Stimulated activated CD4-positive, alpha-beta T cell treated with anti-CD3 and anti-CD28 coated beads, Interleukin-4, amount 100 ng/mL, for 48 hours (primary cell): ENCODE data around the gene SAFB.
"Not testable (repeated sequence)": the region's sequence is repeated elsewhere in the genome, so short reads cannot be mapped to it uniquely, and the experiment has no call there.

ENCODE experiments used
- DNase-seq, 2 donors: peaks; one replicate each; pipeline ENCODE4 v3.0.0-alpha.2; 2020; ENCODE audit warnings: low read depth in 2 of 2

SAFB gene

DNA sequence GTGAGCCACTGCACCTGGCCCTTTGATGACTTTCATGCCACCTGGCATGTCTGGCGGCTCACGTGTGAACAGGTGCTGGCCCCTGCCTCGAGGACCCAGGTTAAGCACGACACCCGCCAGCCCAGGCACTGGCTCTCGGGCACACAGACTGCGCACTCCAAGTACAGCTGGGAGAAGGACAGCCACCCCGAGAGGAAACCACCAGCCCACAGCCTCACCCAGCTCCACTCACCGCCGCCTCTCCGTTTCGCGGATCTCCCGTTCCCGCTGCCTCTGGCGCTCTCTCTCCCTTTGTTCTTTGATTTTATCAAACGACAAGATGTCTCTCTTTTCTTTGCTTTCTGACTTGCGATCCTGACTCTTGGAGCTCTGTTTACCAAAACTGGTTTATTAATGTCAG, 27.8 kb upstream of the SAFB start:
- DNase-seq: no peak

DNA sequence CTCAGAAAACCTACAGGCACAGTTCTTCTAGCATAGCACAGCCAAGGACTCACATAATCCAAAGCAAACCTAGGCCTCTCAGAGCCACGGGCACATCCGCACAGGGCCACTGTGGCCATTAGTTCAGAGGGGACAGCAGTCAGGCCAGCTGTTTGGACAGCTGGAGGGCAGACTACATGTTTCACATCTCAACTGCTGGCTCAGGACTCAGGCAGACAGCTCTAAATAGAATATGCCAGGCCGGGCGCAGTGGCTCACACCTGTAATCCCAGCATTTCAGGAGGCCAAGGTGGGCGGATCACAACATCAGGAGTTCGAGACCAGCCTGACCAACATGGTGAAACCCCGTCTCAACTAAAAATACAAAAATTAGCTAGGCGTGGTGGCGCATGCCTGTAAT, 27.1 kb upstream of the SAFB start:
- no peak for DNase-seq

DNA sequence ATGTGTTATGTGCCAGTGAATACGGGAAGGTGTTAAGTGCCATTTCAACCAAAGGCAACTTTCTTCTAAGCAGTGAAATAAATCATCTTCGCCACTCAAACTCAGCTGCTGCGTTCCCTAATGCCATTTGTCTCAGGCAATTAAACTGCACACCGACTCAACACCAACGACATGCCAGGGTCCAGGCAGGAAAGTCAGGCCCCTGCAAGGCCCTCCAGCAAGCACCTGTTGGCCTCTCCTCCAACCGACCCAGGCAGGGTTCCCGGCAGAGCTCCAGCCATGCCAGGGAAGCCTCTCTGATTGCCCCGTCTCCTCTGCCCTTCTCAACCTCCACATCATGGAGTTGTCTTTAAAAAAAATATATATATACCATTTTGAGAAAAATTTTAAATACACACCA, 22.1 kb upstream of the SAFB start:
- no peak for DNase-seq

DNA sequence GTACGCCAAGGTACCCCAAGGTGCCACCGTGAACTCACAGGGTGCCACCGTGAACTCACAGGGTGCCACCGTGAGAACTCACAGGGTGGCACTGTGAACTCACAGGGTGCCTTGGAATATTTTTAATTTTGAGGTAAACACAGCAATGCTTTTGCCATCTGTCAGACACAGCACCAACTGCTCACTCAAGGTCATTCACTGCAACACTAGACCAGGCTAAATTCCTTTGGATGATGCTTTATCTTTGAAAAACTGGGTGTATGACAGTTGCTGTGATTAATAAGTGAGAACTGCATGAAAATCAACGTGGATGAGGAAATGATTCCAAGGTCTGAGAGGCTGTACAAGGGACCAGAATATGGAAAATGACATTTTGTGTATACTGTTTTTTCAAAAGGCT, 19.3 kb upstream of the SAFB start:
- DNase-seq: no peak

DNA sequence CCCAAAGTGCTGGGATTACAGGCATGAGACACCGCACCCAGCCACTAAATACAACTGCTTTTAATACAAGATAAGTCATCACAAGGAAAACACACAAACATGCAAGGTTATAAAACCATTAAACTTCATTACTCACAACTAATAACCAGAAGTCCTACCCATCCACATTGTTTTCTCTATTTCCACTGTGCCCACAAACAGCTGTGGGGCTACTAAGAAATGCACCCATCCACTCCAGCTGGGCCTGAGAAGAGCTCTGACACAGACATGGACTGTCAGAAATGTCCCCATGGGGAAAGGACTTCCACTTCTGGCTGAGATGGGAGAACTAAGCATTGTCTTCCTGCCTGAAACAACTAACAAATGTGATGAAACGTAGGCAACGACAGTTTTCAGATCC, 17.5 kb upstream of the SAFB start:
- no peak for DNase-seq

DNA sequence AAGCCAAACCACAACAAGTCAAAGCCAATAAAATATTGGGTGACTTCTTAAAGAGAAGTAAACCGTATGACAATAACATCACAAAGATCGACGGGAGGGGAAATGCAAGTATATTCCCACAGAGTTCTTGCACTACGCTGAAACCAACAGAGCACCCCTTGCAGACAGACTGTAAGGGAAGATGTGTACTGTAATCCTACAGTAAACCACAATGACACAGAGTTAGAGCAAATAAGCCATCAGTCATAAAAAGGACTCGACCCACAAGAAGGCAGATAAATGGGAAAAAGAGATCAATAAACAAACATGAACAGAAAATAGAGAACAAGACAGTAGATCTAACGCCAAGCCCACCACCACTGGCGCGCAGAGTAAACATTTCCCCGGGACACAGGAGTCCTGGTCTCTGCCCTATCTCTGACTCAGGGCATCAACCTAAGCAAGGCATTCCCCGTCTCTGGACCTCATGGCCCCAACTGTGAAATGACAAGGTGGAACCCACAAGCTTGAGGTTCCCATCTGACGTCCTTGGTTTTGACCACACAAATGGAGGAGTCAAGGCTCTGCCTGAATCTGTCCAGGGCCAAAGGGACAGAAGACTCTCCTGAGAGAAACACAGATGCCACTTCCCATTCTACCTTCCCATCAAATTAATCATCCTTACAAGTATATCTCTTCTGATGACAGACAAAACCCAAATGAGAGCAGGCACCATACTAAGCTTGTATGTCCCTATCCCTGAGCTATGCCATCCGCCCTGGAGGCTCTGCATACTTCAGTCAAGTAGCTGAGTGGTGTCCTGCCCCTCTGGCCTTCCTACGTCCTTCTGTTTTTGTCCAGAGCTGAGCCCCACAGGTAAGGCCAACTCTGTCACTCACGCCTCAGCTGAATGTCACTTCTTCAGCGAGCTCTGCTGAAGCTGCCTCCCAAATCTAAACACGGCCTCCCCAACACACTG, 15.3 kb upstream of the SAFB start:
- DNase-seq: no peak

DNA sequence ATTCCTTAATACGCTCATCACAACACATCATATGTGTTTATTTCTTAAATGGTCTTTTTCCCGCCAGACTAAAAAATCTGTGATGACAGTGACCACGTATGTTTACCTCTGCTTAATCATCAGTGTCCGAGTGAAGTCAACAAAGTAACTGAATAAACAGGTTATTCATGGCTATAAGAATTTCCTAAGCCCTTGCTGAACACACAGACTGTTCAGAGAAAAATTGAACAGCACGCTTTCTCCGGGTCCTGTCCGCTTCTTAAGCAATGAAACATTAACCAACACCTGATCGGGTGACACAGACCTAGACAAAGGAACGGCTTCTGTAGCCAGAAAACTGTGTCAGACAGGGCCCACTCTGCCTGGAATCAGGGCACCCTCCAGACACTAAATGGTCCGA, 14.6 kb upstream of the SAFB start:
- no peak for DNase-seq

DNA sequence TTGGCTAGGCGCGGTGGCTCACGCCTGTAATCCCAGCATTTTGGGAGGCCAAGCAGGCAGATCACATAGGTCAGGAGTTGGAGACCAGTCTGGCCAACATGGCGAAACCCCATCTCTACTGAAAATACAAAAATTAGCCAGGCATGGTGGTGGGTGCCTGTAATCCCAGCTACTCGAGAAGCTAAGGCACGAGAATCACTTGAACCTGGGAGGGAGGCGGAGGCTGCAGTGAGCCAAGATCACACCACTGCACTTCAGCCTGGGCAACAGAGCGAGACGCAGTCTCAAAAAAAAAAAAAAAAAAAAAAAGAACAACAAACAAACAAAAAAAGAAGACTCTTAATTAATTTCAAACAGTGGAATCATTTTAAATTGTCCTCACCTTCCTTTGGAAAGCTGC, 14.1 kb upstream of the SAFB start:
- not testable (repeated sequence) for DNase-seq

DNA sequence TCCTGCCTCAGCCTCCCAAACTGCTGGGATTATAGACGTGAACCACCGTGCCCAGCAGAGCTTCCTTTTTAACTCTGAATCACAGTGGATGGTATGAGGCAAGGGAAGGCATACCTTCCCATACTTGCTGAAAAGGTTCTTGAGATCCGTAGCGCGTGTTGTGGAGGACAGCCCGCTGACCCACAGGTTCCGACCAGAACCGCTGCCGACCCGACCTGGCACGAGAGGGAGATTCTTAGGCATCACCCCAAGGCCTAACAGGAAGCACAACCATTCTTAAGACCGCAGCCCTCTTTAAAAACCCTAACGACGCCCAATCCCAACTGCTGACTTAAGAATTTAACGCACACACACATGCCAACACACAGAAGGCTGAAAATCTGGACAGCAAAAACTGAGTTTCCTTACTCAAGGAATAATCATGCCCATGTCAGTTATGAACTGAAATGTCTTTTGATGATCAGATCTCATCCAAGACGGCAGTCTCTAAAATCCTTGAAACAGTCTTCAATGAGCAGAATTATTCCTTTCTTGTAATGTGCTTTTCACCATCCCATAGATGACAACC, 12.9 kb upstream of the SAFB start:
- no peak for DNase-seq

DNA sequence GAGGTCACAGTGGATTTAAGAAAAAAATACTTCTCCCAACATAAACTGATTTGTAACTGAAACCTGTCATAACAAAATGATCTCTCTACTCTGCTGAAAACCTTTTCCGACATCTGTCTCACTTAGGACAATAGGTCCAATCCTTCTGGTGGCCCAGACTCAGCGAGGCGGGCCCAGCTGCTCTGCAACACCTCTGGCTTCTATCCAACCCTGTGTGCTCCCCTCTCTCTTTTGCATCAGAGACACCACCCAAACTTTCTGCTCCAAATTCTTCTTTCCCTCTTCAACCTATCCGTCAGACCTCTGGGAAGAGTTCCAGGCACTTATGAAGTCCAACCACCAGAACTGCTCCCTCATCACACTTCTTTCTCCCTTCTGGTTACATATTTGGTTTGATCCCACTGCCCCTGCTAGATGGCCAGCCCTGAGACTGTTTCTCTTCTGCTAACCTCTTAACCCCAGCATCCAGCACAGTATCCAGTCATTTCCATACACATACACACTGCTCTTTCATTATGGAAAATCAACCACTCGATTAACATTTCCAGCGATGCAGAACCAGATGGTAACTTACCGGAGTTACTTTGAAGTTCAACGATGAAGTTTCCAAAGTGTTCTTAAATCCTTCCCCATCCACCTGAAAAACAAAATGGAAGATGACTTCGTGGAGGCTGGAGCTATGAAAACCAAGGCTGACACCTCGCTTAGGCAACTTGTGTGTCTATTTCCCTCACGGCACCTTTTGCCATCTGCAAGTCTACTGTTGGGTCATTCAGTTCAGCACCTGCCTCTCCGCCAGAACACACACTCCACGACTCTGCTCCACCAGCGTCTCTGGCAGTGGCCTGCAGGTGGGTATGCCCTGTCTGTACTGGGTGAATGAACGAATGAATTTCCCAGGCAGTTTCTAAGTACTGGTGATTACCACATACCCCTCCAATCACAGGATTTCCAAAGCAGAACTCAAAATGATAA, 9.7 kb upstream of the SAFB start:
- DNase-seq: no peak

DNA sequence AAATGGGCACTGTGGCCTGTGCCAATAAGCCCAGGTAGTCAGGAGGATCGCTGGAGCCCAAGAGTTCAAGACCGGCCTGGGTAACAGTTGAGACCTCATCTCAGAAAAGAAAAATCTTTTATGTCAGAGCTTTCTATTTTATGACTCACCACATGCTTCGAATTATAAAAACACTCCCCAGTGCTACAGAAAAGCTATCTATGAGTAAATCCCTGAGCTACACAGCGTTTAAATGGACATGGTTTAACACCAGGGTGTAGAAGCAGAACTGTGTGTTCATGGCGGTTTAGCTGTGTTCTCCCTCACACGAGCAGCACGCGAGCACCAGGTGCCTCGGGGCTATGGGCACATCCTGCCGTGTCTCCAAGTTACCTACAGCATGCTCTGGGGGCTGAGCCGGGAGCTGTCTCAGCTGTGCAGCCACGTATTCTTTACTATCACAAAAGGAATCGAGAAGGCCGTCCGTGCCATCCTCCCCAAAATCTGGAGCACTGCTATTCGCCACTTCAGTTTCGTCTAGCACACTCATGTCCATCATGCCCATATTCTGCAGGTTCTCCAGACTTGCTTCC, 7.0 kb upstream of the SAFB start:
- DNase-seq: no peak

DNA sequence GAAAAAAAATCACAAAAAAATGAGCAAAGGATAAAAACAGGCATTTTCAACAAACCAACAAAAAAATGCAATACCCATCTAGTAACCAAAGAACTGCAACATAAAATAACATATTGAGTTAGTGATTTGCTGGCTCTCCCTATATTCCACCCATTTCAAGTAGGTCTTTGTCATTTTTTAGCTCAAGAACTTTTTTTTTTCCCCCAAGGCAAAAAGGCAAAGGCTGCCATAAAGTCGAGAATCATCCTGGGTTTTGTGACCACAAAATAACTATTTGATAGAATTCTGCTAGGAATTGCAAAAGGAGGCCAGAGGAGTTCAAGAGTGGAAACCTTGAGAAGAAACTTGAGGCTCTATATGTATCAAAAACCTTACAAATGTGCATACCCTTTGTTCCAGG, 5.8 kb upstream of the SAFB start:
- DNase-seq: no peak

DNA sequence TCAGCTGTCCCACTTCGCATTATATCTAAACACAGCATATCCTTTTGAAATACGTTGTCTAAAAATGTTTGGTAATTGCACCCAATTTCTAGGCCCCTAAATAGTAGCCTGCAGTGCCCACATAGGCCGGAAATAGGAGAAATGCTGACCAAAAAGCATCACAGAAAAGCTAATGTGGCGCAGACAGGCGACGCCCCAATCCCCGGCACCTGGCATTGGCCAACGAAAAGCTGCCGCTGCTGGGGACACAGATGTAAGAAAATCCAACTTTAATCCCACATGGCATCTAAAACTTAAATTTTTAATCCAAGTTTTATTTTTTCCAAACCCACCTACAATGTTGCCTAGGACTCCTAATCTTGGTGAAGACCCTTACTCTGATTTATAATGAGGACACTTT, 4.3 kb upstream of the SAFB start:
- no peak for DNase-seq

DNA sequence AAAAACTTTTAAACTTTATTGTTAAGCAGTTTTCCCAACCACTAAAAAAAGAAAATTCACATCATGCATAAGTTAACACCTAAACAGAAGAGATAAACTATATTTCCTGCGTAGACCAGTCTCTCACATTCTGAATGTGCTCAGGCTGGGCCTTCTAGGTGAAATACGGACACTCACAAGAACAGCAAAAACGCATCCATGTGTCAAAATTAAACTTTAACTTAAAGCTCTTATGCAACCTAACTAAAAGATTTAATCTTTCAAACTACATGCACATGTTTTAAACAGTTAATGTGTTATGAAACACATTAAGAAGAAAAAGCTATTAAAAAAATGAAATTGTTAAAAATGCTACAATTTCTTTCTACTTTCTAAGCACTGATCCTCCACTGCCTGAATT, 2.9 kb upstream of the SAFB start:
- no peak for DNase-seq

DNA sequence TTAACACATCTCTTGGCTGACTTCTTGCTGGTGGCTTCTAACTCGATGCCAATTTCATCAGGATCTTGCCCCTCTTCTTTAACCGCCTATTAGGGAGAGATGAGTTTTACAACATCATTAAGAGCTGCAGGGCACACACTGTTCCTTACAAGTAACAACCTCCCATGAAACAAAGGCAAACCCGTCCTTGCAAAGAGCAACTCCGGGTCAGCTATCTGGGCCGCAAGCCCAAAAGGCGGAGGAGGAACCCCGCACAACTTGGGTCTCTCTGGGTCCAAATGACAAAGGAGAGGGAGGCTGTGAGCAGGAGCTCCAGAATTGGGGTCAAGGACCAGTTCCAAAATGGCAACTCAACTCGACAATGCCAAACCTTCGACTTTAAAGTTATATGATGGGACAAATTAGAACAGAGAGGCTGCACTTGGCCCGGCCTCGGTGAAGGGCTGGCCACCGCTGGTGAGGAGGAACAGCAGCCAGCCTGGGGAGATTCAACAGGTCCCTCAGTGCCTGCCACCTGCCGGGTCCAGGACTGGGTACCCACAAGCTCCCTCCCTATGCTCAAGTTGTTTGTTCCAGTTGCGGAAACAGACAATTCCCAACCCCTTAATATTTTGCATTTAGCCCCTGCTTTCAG, 1.5 kb upstream of the SAFB start:
- no peak for DNase-seq

DNA sequence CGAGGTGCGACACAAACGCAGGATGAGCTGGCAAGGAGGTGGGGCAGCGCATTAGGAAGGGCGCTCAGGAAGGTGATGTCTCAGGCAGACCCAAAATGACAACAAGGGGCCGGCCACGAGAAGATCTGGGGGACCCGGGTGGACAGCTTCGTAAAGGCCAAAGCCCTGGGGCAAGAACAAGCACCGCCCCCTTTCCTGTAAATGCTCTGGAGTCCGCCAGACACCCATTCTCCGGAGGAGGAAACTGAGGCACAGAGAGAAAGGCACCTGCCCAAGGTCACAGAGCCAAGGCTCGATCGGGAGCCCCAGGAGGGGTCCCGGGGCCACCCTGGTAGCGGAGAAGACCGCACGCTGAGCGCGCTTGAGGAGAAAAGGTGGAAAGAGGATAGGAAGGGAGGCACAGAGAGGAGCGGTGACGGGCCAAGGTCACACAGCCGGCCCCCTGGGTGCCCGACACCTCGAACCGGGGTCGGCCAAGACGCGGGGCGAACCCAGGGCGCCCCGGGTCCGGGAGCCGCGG, 878 bp upstream of the SAFB start:
- DNase-seq: no peak

DNA sequence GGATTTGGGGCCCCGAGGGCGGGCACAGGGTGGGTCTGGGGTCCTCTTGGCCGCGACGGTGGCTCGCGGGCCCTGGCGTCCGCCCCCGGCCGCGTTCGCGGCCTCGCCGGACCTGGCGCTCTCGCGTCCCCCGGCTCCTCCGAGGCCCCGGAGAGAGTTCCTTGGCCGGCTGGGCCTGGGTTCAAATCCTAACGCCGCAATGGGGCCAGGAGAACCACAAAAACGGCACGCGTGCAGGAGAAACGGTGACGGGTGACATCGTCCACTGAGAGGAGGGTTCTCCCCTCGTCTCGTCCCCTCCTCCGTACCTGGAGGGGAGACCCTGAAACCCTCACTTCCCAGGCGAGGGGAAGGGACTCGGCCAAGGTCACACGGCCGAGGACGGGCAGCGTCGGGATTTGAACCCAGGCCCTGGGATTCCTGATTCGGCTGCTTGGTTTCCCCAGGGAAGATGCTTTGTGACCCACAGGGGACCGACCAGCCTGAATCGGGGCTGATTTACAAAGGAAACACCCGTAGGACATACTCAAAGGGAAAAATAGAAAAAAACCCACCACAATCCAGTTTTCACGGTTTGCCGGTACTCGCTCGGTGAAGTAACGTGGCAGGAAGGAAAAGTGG, 624 bp downstream of the SAFB start:
- no peak for DNase-seq

DNA sequence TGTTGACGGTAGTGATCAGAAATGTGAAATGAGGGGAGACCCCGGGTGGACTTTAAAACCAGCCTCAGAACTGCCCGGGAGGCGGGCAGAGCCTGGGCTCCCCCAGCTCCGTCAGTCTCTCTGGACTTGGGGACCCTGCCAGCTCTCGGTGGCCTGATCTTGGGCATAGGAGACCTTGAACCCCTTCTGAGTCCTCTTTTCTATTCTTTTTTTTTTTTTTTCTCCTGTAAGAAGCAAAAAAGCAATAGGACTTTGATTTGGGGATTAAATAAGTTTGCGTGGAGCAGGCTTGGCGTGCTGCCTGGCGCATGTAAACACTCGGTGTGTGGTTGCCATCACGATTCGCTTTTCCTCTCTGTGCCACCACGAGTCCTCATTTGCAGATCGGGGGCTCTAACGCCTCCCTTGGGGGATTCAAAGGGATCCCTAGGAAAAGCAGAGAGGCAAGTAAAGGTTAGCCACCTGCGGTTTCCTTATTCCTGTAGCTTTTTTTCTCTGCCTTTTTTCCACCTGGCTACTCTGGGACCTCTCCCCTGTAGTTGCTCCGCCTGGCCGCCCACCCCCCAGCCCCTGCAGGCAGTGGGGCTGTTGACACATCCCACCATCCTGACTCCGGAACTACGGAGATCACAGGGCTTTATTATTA, 1.3 kb downstream of the SAFB start:
- DNase-seq: no peak

DNA sequence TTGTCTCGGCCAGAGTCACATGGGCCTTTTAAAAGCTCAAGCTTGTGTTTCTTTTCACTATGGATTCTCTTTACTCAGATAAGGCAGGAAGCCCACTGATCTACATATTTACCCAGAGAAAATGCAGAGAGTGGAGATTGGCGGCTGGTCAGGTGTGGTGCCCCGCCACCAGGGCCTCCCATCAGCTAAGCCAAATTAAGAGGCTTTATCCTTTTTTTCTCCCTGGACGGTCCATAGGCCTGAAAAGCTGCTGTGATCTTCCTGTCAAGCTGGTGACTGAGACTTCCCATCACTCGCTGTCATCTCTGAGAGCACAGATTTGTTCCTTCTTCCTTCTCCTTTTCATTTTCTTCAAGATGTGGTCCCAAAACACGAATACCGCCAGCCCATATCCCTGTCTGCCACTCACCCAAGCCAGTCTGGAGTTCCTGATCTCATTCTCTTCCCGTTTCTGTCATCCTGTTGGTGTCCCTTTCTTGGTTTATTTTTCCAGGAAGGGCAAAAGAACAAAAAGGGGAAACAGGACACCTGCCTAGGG, 1.9 kb downstream of the SAFB start:
- DNase-seq: no peak

DNA sequence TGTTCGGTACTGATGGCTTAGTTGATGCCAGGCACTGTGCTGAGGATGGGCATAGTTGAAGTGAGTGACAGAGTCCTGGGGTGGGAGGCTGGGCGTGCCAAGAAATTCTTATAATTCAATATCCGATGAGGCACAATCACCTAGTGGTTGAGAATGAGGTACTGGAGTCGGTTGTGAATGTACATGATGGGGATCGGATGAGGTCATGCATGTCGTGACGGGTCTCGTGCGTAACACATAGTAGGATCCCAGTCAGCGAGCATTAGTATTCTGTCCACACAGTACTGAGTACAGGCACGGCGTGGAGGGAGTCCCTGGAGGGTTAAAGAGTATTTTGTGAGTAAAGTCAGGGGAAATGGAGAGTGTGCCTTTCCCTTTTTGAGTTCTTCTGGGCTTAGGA, 2.8 kb downstream of the SAFB start:
- no peak for DNase-seq
